ENCODE data around the gene CYTH3. TPM values are rescaled to one million over a fixed set of nuclear protein-coding genes. Genes with fewer than 3 reads are reported as not detected.

The CYTH3 gene
- total and polyA plus RNA-seq, 2 of the 8 experiments (the other 6 are each of a cell fraction or from before 2014, with no cell fraction given), result 10.3 to 11.9 TPM

- TF ChIP-seq CHD7 (IDR thresholded peaks at IDR 0.05; ENCODE audit: insufficient replicate concordance, low read length), result no peak
- no peak for TF ChIP-seq ZNF274 (IDR thresholded peaks at IDR 0.05; ENCODE audit: borderline replicate concordance, extremely low read depth, low read length)
Observed at GRCh38 chr7:6269527-6269926, 2.9 kb downstream of the CYTH3 start (continued).

All from H1 (cell line).